Left lung (tissue), 10 donors: ENCODE data around the gene ASS1. TPM values are rescaled to one million over a fixed set of nuclear protein-coding genes. Genes with fewer than 3 reads are reported as not detected.
"Not testable (repeated sequence)": the region's sequence is repeated elsewhere in the genome, so short reads cannot be mapped to it uniquely, and the experiment has no call there.

ENCODE experiments used
- ATAC-seq: fragments of 200-7000 bp; cut with Tn5 transposase; one replicate; pipeline ENCODE4 v1.9.1; 2020; ENCODE audit warnings: moderate library complexity
- DNase-seq, 4 donors: peaks; one replicate each; pipeline ENCODE4 v3.0.0-alpha.2; 2013 to 2020
- H3K27ac ChIP-seq, 2 donors: fragments of 200-600 bp; sonication (generic) in 1 of 2; one replicate each; pipeline versions ENCODE4 v1.5.0 to v1.8.0; 2020 to 2021
- H3K27me3 ChIP-seq, 2 donors: fragments of 200-600 bp; sonication (generic) in 1 of 2; one replicate each; pipeline versions ENCODE4 v1.5.0 to v1.8.0; 2020 to 2021
- H3K36me3 ChIP-seq, 2 donors: fragments of 200-600 bp; sonication (generic) in 1 of 2; one replicate each; pipeline versions ENCODE4 v1.5.0 to v1.8.0; 2020 to 2021
- H3K4me1 ChIP-seq, 2 donors: fragments of 200-600 bp; one replicate each; pipeline ENCODE4 v1.8.0; 2021
- H3K4me3 ChIP-seq, 2 donors: fragments of 200-600 bp; sonication (generic) in 1 of 2; one replicate each; pipeline versions ENCODE4 v1.5.0 to v1.8.0; 2020 to 2021; ENCODE audit warnings: mild to moderate bottlenecking in 1 of 2
- H3K9me3 ChIP-seq, 2 donors: fragments of 200-600 bp; sonication (generic) in 1 of 2; one replicate each; pipeline versions ENCODE4 v1.5.0 to v1.8.0; 2020 to 2021
- CTCF ChIP-seq, 2 donors: fragments of 200-600 bp; sonication (generic) in 1 of 2; IDR thresholded peaks; one replicate each; pipeline versions ENCODE4 v1.5.0 to v1.8.0; 2021; ENCODE audit warnings: antibody characterized with exemption in 2 of 2
- intact Hi-C, 2 donors: fragments of 100-400 bp; cut with DNase I; formaldehyde crosslinking; loops; one replicate each; pipeline versions ENCODE4 v1.11.2 to v1.14.2; 2022
- polyA plus RNA-seq, 6 donors: library from polyadenylated mRNA; unstranded; fragments of 120-200 nt; gene quantifications; one replicate each; pipeline ENCODE4 v1.2.1, GENCODE V29; 2013; ENCODE audit not compliant: insufficient read length in 6 of 6
- total RNA-seq, 2 donors: library from RNA; stranded (reverse); fragmentation: NEBNext Ultra II Directional; extraction: Animal tissue kit (Norgen Biotek cat#: 25700); gene quantifications; one replicate each; pipeline ENCODE4 v1.2.1, GENCODE V29; 2021
- donor health status: DM: no; HTN: yes; CAD: no.
- donor health status: DM: no; HTN: no; CAD: no.

Gene ASS1
- total and polyA plus RNA-seq, 8 donors: 11.9 to 99.7 (median 27.8) TPM

- Histone ChIP-seq H3K4me1 (no peaks in the 10 kb centered on the region), H3K4me3 (no peak overlapping the region), H3K27ac (no peak overlapping the region), H3K27me3 (no peaks in the 10 kb centered on the region), H3K9me3 (no peaks in the 10 kb centered on the region), H3K36me3 (no peaks in the 10 kb centered on the region)
- no peak for ATAC-seq
- TF ChIP-seq CTCF (IDR thresholded peaks at IDR 0.05): no peak
- intact Hi-C loops: no loop called here
- no peak for DNase-seq
These were observed 45.0 kb upstream of the ASS1 start for GRCh38 chr9:130399768-130400167.

- Histone ChIP-seq H3K9me3 (no peaks in the 10 kb centered on the region), H3K4me3 (no peak overlapping the region), H3K4me1 (no peaks in the 10 kb centered on the region), H3K36me3 (no peaks in the 10 kb centered on the region), H3K27me3 (no peaks in the 10 kb centered on the region), H3K27ac (no peak overlapping the region)
- no peak for TF ChIP-seq CTCF (IDR thresholded peaks at IDR 0.05)
- intact Hi-C loops: no loop called here
- ATAC-seq (no peak), DNase-seq (no peak)
These were observed 43.9 kb upstream of the ASS1 start for GRCh38 chr9:130400870-130401269.

GRCh38 chr9:130401742-130402141 is 43.0 kb upstream of the ASS1 start:
- H3K9me3 ChIP-seq, H3K4me3 ChIP-seq, ATAC-seq, intact Hi-C loops, DNase-seq, H3K36me3 ChIP-seq, H3K27me3 ChIP-seq, H3K27ac ChIP-seq, H3K4me1 ChIP-seq: not testable (repeated sequence)

GRCh38 chr9:130402243-130402642 is 42.5 kb upstream of the ASS1 start:
- TF ChIP-seq CTCF (IDR thresholded peaks at IDR 0.05): no peak
- no peaks in the 10 kb centered on the region for H3K27me3 ChIP-seq
- no peak overlapping the region for H3K27ac ChIP-seq
- ATAC-seq: no peak
- H3K4me3 ChIP-seq: no peak overlapping the region
- H3K4me1 ChIP-seq: no peaks in the 10 kb centered on the region
- no peak for DNase-seq
- H3K36me3 ChIP-seq: no peaks in the 10 kb centered on the region
- intact Hi-C loops: no loop called here
- no peaks in the 10 kb centered on the region for H3K9me3 ChIP-seq

- intact Hi-C loops: no loop called here
- no peak for ATAC-seq
- no peak overlapping the region for H3K4me3 ChIP-seq
- no peak for DNase-seq
- H3K27me3 ChIP-seq: no peaks in the 10 kb centered on the region
- H3K4me1 ChIP-seq: no peaks in the 10 kb centered on the region
- TF ChIP-seq CTCF (IDR thresholded peaks at IDR 0.05): no peak
- no peak overlapping the region for H3K27ac ChIP-seq
- H3K36me3 ChIP-seq: no peaks in the 10 kb centered on the region
- no peaks in the 10 kb centered on the region for H3K9me3 ChIP-seq
These were observed 41.9 kb upstream of the ASS1 start for GRCh38 chr9:130402645-130403440.
